Liver (tissue), 9 donors: ENCODE measurements around the gene CST3. TPM values are rescaled to one million over a fixed set of nuclear protein-coding genes. Genes with fewer than 3 reads are reported as not detected.

ENCODE experiments used
- DNase-seq: peaks from one replicate; pipeline ENCODE4 v3.0.0-alpha.2; 2017; ENCODE audit warnings: low spot score
- H3K27ac ChIP-seq, 2 donors: one replicate each; pipeline ENCODE4 v1.7.0; 2013; ENCODE audit warnings: inconsistent platforms in 2 of 2, low read length in 2 of 2, control low read depth in 1 of 2, low read depth in 1 of 2, mild to moderate bottlenecking in 1 of 2
- H3K27me3 ChIP-seq, 4 donors: one replicate each; pipeline versions ENCODE4 v1.6.1 to v1.7.0; 2013; ENCODE audit warnings: low read length in 3 of 4, inconsistent platforms in 1 of 4, mild to moderate bottlenecking in 1 of 4, moderate library complexity in 1 of 4; ENCODE audit not compliant: control insufficient read depth in 4 of 4, insufficient read depth in 4 of 4
- H3K36me3 ChIP-seq, 4 donors: one replicate each; pipeline versions ENCODE4 v1.6.1 to v1.7.0; 2013; ENCODE audit warnings: low read length in 3 of 4, mild to moderate bottlenecking in 3 of 4, low read depth in 1 of 4, moderate library complexity in 1 of 4; ENCODE audit not compliant: control insufficient read depth in 4 of 4, insufficient read depth in 3 of 4
- H3K4me1 ChIP-seq, 4 donors: one replicate each; pipeline versions ENCODE4 v1.6.1 to v1.7.0; 2013; ENCODE audit warnings: low read length in 3 of 4, mild to moderate bottlenecking in 3 of 4, moderate library complexity in 1 of 4; ENCODE audit not compliant: control insufficient read depth in 4 of 4, insufficient read depth in 4 of 4
- H3K4me3 ChIP-seq, 3 donors: one replicate each; pipeline versions ENCODE4 v1.6.1 to v1.7.0; 2013; ENCODE audit warnings: low read length in 3 of 3, control low read depth in 1 of 3, low read depth in 1 of 3, mild to moderate bottlenecking in 1 of 3
- H3K9ac ChIP-seq, 2 donors: one replicate each; pipeline ENCODE4 v1.7.0; 2013; ENCODE audit warnings: low read length in 2 of 2, mild to moderate bottlenecking in 2 of 2, moderate library complexity in 2 of 2, control low read depth in 1 of 2, low read depth in 1 of 2
- H3K9me3 ChIP-seq, 4 donors: one replicate each; pipeline versions ENCODE4 v1.6.1 to v1.7.0; 2013; ENCODE audit warnings: low read length in 3 of 4; ENCODE audit not compliant: control insufficient read depth in 4 of 4
- ATF3 ChIP-seq: IDR thresholded peaks from 2 replicates; pipeline ENCODE4 v1.6.1; 2016; ENCODE audit warnings: antibody characterized with exemption
- CTCF ChIP-seq: fragments of 150-350 bp; IDR thresholded peaks from 2 replicates; pipeline ENCODE4 v1.5.1; 2017; ENCODE audit warnings: improper control_type of control experiment, low read depth, low read length; ENCODE audit not compliant: missing input control
- EGR1 ChIP-seq, 2 donors: IDR thresholded peaks; 2 replicates each; pipeline ENCODE4 v1.6.1; 2016 to 2018; ENCODE audit warnings: antibody characterized with exemption in 2 of 2, low read depth in 2 of 2
- FOXA1 ChIP-seq: IDR thresholded peaks from 2 replicates; pipeline ENCODE4 v1.6.1; 2016; ENCODE audit warnings: antibody characterized with exemption
- FOXA2 ChIP-seq: IDR thresholded peaks from 2 replicates; pipeline ENCODE4 v1.6.1; 2016; ENCODE audit warnings: antibody characterized with exemption
- GABPA ChIP-seq, 2 donors: IDR thresholded peaks in 1 of 2; conservative IDR thresholded peaks in 1 of 2; 2 replicates each; pipeline ENCODE4 v1.6.1; 2016; ENCODE audit warnings: antibody characterized with exemption in 2 of 2, mild to moderate bottlenecking in 1 of 2, moderate library complexity in 1 of 2
- HNF4A ChIP-seq, 2 donors: conservative IDR thresholded peaks; 2 replicates each; pipeline ENCODE4 v1.6.1; 2016; ENCODE audit warnings: antibody characterized with exemption in 2 of 2, mild to moderate bottlenecking in 2 of 2
- HNF4G ChIP-seq: IDR thresholded peaks from 2 replicates; pipeline ENCODE4 v1.6.1; 2016; ENCODE audit warnings: antibody characterized with exemption
- JUND ChIP-seq, 2 donors: IDR thresholded peaks; 2 replicates each; pipeline ENCODE4 v1.6.1; 2016; ENCODE audit warnings: antibody characterized with exemption in 2 of 2
- MAX ChIP-seq: IDR thresholded peaks from 2 replicates; pipeline ENCODE4 v1.6.1; 2016; ENCODE audit warnings: antibody characterized with exemption
- NR2F2 ChIP-seq: IDR thresholded peaks from 2 replicates; pipeline ENCODE4 v1.6.1; 2016; ENCODE audit warnings: antibody characterized with exemption
- RAD21 ChIP-seq, 2 donors: IDR thresholded peaks; 2 replicates each; pipeline ENCODE4 v1.6.1; 2016; ENCODE audit warnings: antibody characterized with exemption in 2 of 2, mild to moderate bottlenecking in 2 of 2
- REST ChIP-seq: IDR thresholded peaks from 2 replicates; pipeline ENCODE4 v1.6.1; 2016; ENCODE audit warnings: antibody characterized with exemption, mild to moderate bottlenecking
- RXRA ChIP-seq, 2 donors: IDR thresholded peaks; 2 replicates each; pipeline ENCODE4 v1.6.1; 2017 to 2018; ENCODE audit warnings: antibody characterized with exemption in 2 of 2, mild to moderate bottlenecking in 1 of 2
- SP1 ChIP-seq: IDR thresholded peaks from 2 replicates; pipeline ENCODE4 v1.6.1; 2018; ENCODE audit warnings: antibody characterized with exemption, mild to moderate bottlenecking
- TAF1 ChIP-seq: conservative IDR thresholded peaks from 2 replicates; pipeline ENCODE4 v1.6.1; 2016; ENCODE audit warnings: antibody characterized with exemption, mild to moderate bottlenecking
- YY1 ChIP-seq: IDR thresholded peaks from 2 replicates; pipeline ENCODE4 v1.6.1; 2016; ENCODE audit warnings: antibody characterized with exemption, mild to moderate bottlenecking
- ZBTB33 ChIP-seq: IDR thresholded peaks from 2 replicates; pipeline ENCODE4 v1.6.1; 2016; ENCODE audit warnings: antibody characterized with exemption
- WGBS: extraction: QIAGEN DNeasy Blood & Tissue Kit; methylation state at CpG from one replicate; pipeline ENCODE4 v1.1.7; 2013; 5-methylcytosine and 5-hydroxymethylcytosine counted together
- polyA plus RNA-seq, 2 donors: library from polyadenylated mRNA; stranded (reverse) in 1 of 2; unstranded in 1 of 2; fragments of 200-250 nt in 1 of 2; fragments of >200 nt in 1 of 2; fragmentation: Nextera tagmentation in 1 of 2; extraction: Ambion mirVana in 1 of 2; gene quantifications; one replicate each; pipeline versions ENCODE4 v1.2.1 to v1.2.3, GENCODE V29; 2013 to 2015
- total RNA-seq, 2 donors: library from RNA; depleted of rRNA; stranded (reverse); fragments of >200 nt; gene quantifications; one replicate each; pipeline ENCODE4 v1.2.3, GENCODE V29; 2014
- donor health status: healthy.
- donor health status: healthy.
- donor health status: healthy.
- donor health status: healthy.
- donor health status: healthy.

The CST3 gene
- total and polyA plus RNA-seq, 4 donors, result 153 to 1,712 (median 513) TPM

GRCh38 chr20:23588434-23589403 lies 49.0 kb downstream of the CST3 start:
- DNase-seq, result no peak
- H3K27ac ChIP-seq, result no peak overlapping the region
- no peaks in the 10 kb centered on the region for H3K4me1 ChIP-seq
- H3K4me3 ChIP-seq, result no peak overlapping the region
- peaks cover 0 to 2% (median 0%) of the 10 kb centered on the region in 4 donors for H3K27me3 ChIP-seq
- TF ChIP-seq JUND (IDR thresholded peaks at IDR 0.05), result no peak
- TF ChIP-seq EGR1 (IDR thresholded peaks at IDR 0.05; ENCODE audit: low read depth in 2 of 2), result no peak
- no peak for TF ChIP-seq HNF4G
- no peak for TF ChIP-seq FOXA1
- no peak for TF ChIP-seq TAF1
- no peak for TF ChIP-seq MAX
- no peak for TF ChIP-seq GABPA (IDR thresholded peaks at IDR 0.05 in 1 of 2, conservative IDR thresholded peaks at IDR 0.05 in 1 of 2)
- TF ChIP-seq CTCF, result no peak
- no peak for TF ChIP-seq HNF4A (conservative IDR thresholded peaks at IDR 0.05)
- TF ChIP-seq REST, result no peak
- TF ChIP-seq YY1, result no peak
- no peak for TF ChIP-seq NR2F2
- no peak for TF ChIP-seq SP1
- no peak for TF ChIP-seq RXRA (IDR thresholded peaks at IDR 0.05)
- TF ChIP-seq FOXA2, result no peak
- TF ChIP-seq ZBTB33, result no peak
- TF ChIP-seq ATF3, result no peak
- no peak for TF ChIP-seq RAD21 (IDR thresholded peaks at IDR 0.05)
- no peak overlapping the region for H3K9ac ChIP-seq
- H3K36me3 ChIP-seq, result no peaks in the 10 kb centered on the region
- 86% methylated on average over 10 of the region's 10 CpGs for WGBS
- no peaks in the 10 kb centered on the region for H3K9me3 ChIP-seq
